Brain microvascular endothelial cell (primary cell): ENCODE data around the gene SNIP1.
"Not testable (repeated sequence)": the region's sequence is repeated elsewhere in the genome, so short reads cannot be mapped to it uniquely, and the experiment has no call there.

ENCODE experiments used
- DNase-seq: peaks from one replicate; pipeline ENCODE4 v3.0.0-alpha.2; 2020
- H3K27ac ChIP-seq: fragments of 250-450 bp; sonication (Bioruptor Pico); 2 replicates; pipeline ENCODE4 v1.5.1; 2020; ENCODE audit warnings: mild to moderate bottlenecking, moderate library complexity
- H3K27me3 ChIP-seq: fragments of 250-450 bp; sonication (Bioruptor Pico); replicated peaks from 2 replicates; pipeline ENCODE4 v1.5.1; 2020; ENCODE audit warnings: mild to moderate bottlenecking
- H3K36me3 ChIP-seq: fragments of 250-450 bp; sonication (Bioruptor Pico); replicated peaks from 2 replicates; pipeline ENCODE4 v1.5.1; 2020; ENCODE audit warnings: mild to moderate bottlenecking
- H3K4me3 ChIP-seq: 2 replicates; pipeline ENCODE4 v1.5.1; 2011; ENCODE audit warnings: low read depth, mild to moderate bottlenecking, control low read depth, low read length, moderate library complexity
- CTCF ChIP-seq: IDR thresholded peaks from 2 replicates; pipeline ENCODE4 v1.5.1; 2011; ENCODE audit warnings: low read depth, mild to moderate bottlenecking, moderate library complexity, low read length, control low read depth, inconsistent platforms; ENCODE audit errors: missing control alignments
- in situ Hi-C: cut with HindIII; loops from 2 replicates; pipeline ENCODE4 v1.10.0; 2017; ENCODE audit warnings: low sequenced_read_pairs, low pct_ligation_motif_present

SNIP1 gene

GRCh38 chr1:37560401-37561132 is 6.5 kb upstream of the SNIP1 start:
- in situ Hi-C loops = no loop called here
- DNase-seq = no peak
- no peak for TF ChIP-seq CTCF
- no peaks in the 10 kb centered on the region for H3K27me3 ChIP-seq
- no peak overlapping the region for H3K27ac ChIP-seq
- no peak overlapping the region for H3K4me3 ChIP-seq
- peaks cover 17% of the 10 kb centered on the region for H3K36me3 ChIP-seq

GRCh38 chr1:37559957-37560379 is 5.9 kb upstream of the SNIP1 start:
- H3K36me3 ChIP-seq = peaks cover 11% of the 10 kb centered on the region
- H3K4me3 ChIP-seq, H3K27ac ChIP-seq, H3K27me3 ChIP-seq, in situ Hi-C loops, DNase-seq: not testable (repeated sequence)

GRCh38 chr1:37559080-37559479 is 5.0 kb upstream of the SNIP1 start:
- Histone ChIP-seq H3K36me3 (peaks cover 4% of the 10 kb centered on the region), H3K4me3 (no peak overlapping the region)
- in situ Hi-C loops = no loop called here

GRCh38 chr1:37558411-37558810 is 4.3 kb upstream of the SNIP1 start:
- TF ChIP-seq CTCF = no peak
- in situ Hi-C loops = no loop called here
- no peaks in the 10 kb centered on the region for H3K27me3 ChIP-seq
- no peak overlapping the region for H3K4me3 ChIP-seq
- no peak for DNase-seq
- H3K36me3 ChIP-seq = peaks cover 4% of the 10 kb centered on the region
- H3K27ac ChIP-seq = no peak overlapping the region

More at GRCh38 chr1:37559080-37559479, 5.0 kb upstream of the SNIP1 start:
- Histone ChIP-seq H3K27me3 (no peaks in the 10 kb centered on the region), H3K27ac (no peak overlapping the region)
- DNase-seq = no peak
- no peak for TF ChIP-seq CTCF

- Histone ChIP-seq H3K27ac (no peak overlapping the region), H3K4me3 (peak overlapping the region; percentile 62), H3K27me3 (no peaks in the 10 kb centered on the region), H3K36me3 (peaks cover 4% of the 10 kb centered on the region)
- in situ Hi-C loops = no loop called here
- no peak for TF ChIP-seq CTCF
- no peak for DNase-seq
These were observed 3.3 kb upstream of the SNIP1 start for GRCh38 chr1:37557402-37557801.

- DNase-seq = peak; percentile 92
- in situ Hi-C loops = no loop called here
- H3K27ac ChIP-seq = peak within 1 kb of the TSS; percentile 8
- no peaks in the 10 kb centered on the region for H3K27me3 ChIP-seq
- peak within 1 kb of the TSS; percentile 62 for H3K4me3 ChIP-seq
- no peak for TF ChIP-seq CTCF
- peaks cover 2% of the 10 kb centered on the region for H3K36me3 ChIP-seq
These were observed 2.7 kb upstream of the SNIP1 start, which contains the start of gene DNALI1 for GRCh38 chr1:37556712-37557196. Gene DNALI1 (plus strand): TSS chr1:37556940. CDS start chr1:37556995, 55 bp downstream.
